IMR-90 (cell line): ENCODE results near the gene NEURL2. TPM values are rescaled to one million over a fixed set of nuclear protein-coding genes. Genes with fewer than 3 reads are reported as not detected.

Experiments
- ATAC-seq: fragments of 200-7000 bp; cut with Tn5 transposase; 2 replicates; pipeline ENCODE4 v1.9.1; 2020; ENCODE audit warnings: low read depth, mild to moderate bottlenecking, moderate library complexity
- BruUV-seq: library from RNA; stranded (reverse); fragments of 400-500 nt; replicated peaks from 2 replicates; lab custom pipeline; 2021; lab: Mats Ljungman, UMichigan
- CTCF ChIA-PET: fragments of 300-600 bp; formaldehyde crosslinking; extraction: SDS; loops from one replicate; lab custom pipeline; 2021; ENCODE audit warnings: antibody characterized with exemption; lab: Yijun Ruan, JAX
- POLR2A ChIA-PET: fragments of 300-600 bp; sonication (Branson Sonifier 250); formaldehyde crosslinking; loops from one replicate; lab custom pipeline; 2022; ENCODE audit warnings: antibody characterized with exemption; ENCODE audit not compliant: unreplicated experiment; lab: Charles Lee
- DNase-seq: peaks from one replicate; pipeline ENCODE4 v3.0.0; 2013
- H2AFZ ChIP-seq: replicated peaks from 2 replicates; pipeline ENCODE3; 2013; ENCODE audit warnings: low read length, mild to moderate bottlenecking; ENCODE audit not compliant: poor library complexity
- H2AK5ac ChIP-seq: 2 replicates; pipeline ENCODE4 v1.6.1; 2013; ENCODE audit warnings: low read depth, low read length, inconsistent platforms
- H2AK9ac ChIP-seq: replicated peaks from 2 replicates; pipeline ENCODE3; 2013; ENCODE audit warnings: mild to moderate bottlenecking, low read depth, low read length, moderate library complexity; ENCODE audit not compliant: poor library complexity
- H2BK120ac ChIP-seq: 2 replicates; pipeline ENCODE4 v1.6.1; 2013; ENCODE audit warnings: low read depth, low read length, inconsistent platforms
- H2BK15ac ChIP-seq: 3 replicates; pipeline ENCODE4 v1.6.1; 2013; ENCODE audit warnings: low read depth, low read length, inconsistent platforms
- H2BK20ac ChIP-seq: 2 replicates; pipeline ENCODE4 v1.6.1; 2013; ENCODE audit warnings: low read depth, mild to moderate bottlenecking, inconsistent platforms, low read length, moderate library complexity
- H2BK5ac ChIP-seq: 2 replicates; pipeline ENCODE4 v1.6.1; 2013; ENCODE audit warnings: mild to moderate bottlenecking, low read depth, low read length, inconsistent platforms; ENCODE audit not compliant: poor library complexity, severe bottlenecking
- H3K14ac ChIP-seq: replicated peaks from 2 replicates; pipeline ENCODE4 v1.6.1; 2013; ENCODE audit warnings: low read depth, low read length, inconsistent platforms
- H3K18ac ChIP-seq: 2 replicates; pipeline ENCODE4 v1.6.1; 2013; ENCODE audit warnings: low read depth, low read length, control low read depth
- H3K23ac ChIP-seq: 2 replicates; pipeline ENCODE4 v1.6.1; 2013; ENCODE audit warnings: low read depth, low read length, inconsistent platforms
- H3K27ac ChIP-seq: 2 replicates; pipeline ENCODE4 v1.5.1; 2013; ENCODE audit warnings: mild to moderate bottlenecking, control low read depth, low read length; ENCODE audit not compliant: insufficient read depth
- H3K27me3 ChIP-seq: 2 replicates; pipeline ENCODE4 v1.6.1; 2013; ENCODE audit warnings: low read length; ENCODE audit not compliant: control insufficient read depth, insufficient read depth
- H3K36me3 ChIP-seq: 2 replicates; pipeline ENCODE4 v1.6.1; 2013; ENCODE audit warnings: low read length, mixed read lengths; ENCODE audit not compliant: control insufficient read depth, insufficient read depth
- H3K4ac ChIP-seq: 2 replicates; pipeline ENCODE4 v1.6.1; 2013; ENCODE audit warnings: low read depth, low read length, inconsistent platforms
- H3K4me1 ChIP-seq: 2 replicates; pipeline ENCODE4 v1.6.1; 2013; ENCODE audit warnings: low read length, mixed read lengths; ENCODE audit not compliant: control insufficient read depth, insufficient read depth
- H3K4me2 ChIP-seq: 2 replicates; pipeline ENCODE4 v1.6.1; 2013; ENCODE audit warnings: low read depth, mild to moderate bottlenecking, control low read depth, low read length, moderate library complexity
- H3K4me3 ChIP-seq: 2 replicates; pipeline ENCODE4 v1.5.1; 2013; ENCODE audit warnings: low read depth, mild to moderate bottlenecking, control low read depth, low read length, moderate library complexity; ENCODE audit not compliant: insufficient read depth
- H3K56ac ChIP-seq: 2 replicates; pipeline ENCODE4 v1.6.1; 2013; ENCODE audit warnings: low read length, inconsistent platforms; ENCODE audit not compliant: insufficient read depth; ENCODE audit errors: extremely low read depth
- H3K79me1 ChIP-seq, 2 experiments: 2 replicates each; pipeline ENCODE4 v1.6.1; 2013; ENCODE audit warnings: low read length in 2 of 2, inconsistent platforms in 1 of 2, low read depth in 1 of 2
- H3K9ac ChIP-seq: 2 replicates; pipeline ENCODE4 v1.6.1; 2013; ENCODE audit warnings: low read depth, low read length, control low read depth
- H3K9me1 ChIP-seq: 2 replicates; pipeline ENCODE4 v1.6.1; 2013; ENCODE audit warnings: low read length, inconsistent platforms; ENCODE audit not compliant: insufficient read depth
- H3K9me3 ChIP-seq: 2 replicates; pipeline ENCODE4 v1.6.1; 2013; ENCODE audit warnings: low read length; ENCODE audit not compliant: control insufficient read depth, insufficient read depth
- H4K20me1 ChIP-seq: 2 replicates; pipeline ENCODE4 v1.6.1; 2013; ENCODE audit warnings: low read length, inconsistent platforms; ENCODE audit not compliant: insufficient read depth
- H4K5ac ChIP-seq: 2 replicates; pipeline ENCODE4 v1.6.1; 2013; ENCODE audit warnings: mild to moderate bottlenecking, low read depth, low read length, control low read depth
- H4K8ac ChIP-seq, 2 experiments: 2 replicates each; pipeline ENCODE4 v1.6.1; 2013; ENCODE audit warnings: low read depth in 2 of 2, low read length in 2 of 2, control low read depth in 1 of 2, inconsistent platforms in 1 of 2
- H4K91ac ChIP-seq: 2 replicates; pipeline ENCODE4 v1.6.1; 2013; ENCODE audit warnings: low read depth, low read length, inconsistent platforms; ENCODE audit not compliant: insufficient read depth
- BHLHE40 ChIP-seq: fragments of 150-350 bp; IDR thresholded peaks from 2 replicates; pipeline ENCODE4 v1.6.1; 2016; ENCODE audit warnings: mild to moderate bottlenecking, low read depth, low read length
- CEBPB ChIP-seq: IDR thresholded peaks from 2 replicates; pipeline ENCODE4 v1.6.1; 2012; ENCODE audit warnings: low read depth, low read length, improper control_type of control experiment
- CHD1 ChIP-seq: IDR thresholded peaks from 2 replicates; pipeline ENCODE4 v1.6.1; 2012; ENCODE audit warnings: low read depth, low read length, improper control_type of control experiment
- CTCF ChIP-seq: conservative IDR thresholded peaks from 2 replicates; pipeline ENCODE4 v1.5.1; 2012; ENCODE audit warnings: mild to moderate bottlenecking, low read depth, low read length, improper control_type of control experiment
- ELK1 ChIP-seq: fragments of 150-350 bp; IDR thresholded peaks from 2 replicates; pipeline ENCODE4 v1.6.1; 2016; ENCODE audit warnings: low read depth, mild to moderate bottlenecking, low read length, moderate library complexity, borderline replicate concordance
- FOS ChIP-seq: fragments of 150-350 bp; IDR thresholded peaks from 2 replicates; pipeline ENCODE4 v1.6.1; 2016; ENCODE audit warnings: low read depth, low read length
- MAFK ChIP-seq: IDR thresholded peaks from 2 replicates; pipeline ENCODE4 v1.6.1; 2012; ENCODE audit warnings: low read depth, low read length, improper control_type of control experiment
- MAZ ChIP-seq: IDR thresholded peaks from 2 replicates; pipeline ENCODE4 v1.6.1; 2012; ENCODE audit warnings: low read depth, mild to moderate bottlenecking, low read length, improper control_type of control experiment, moderate library complexity, borderline replicate concordance
- MXI1 ChIP-seq: IDR thresholded peaks from 2 replicates; pipeline ENCODE4 v1.6.1; 2012; ENCODE audit warnings: low read depth, mild to moderate bottlenecking, low read length, moderate library complexity, borderline replicate concordance
- NFE2L2 ChIP-seq: fragments of 150-350 bp; IDR thresholded peaks from 2 replicates; pipeline ENCODE4 v1.6.1; 2016; ENCODE audit warnings: low read depth, mild to moderate bottlenecking, low read length
- POLR2A ChIP-seq: IDR thresholded peaks from 2 replicates; pipeline ENCODE4 v1.6.1; 2012; ENCODE audit warnings: mild to moderate bottlenecking, low read depth, low read length
- RAD21 ChIP-seq: IDR thresholded peaks from 2 replicates; pipeline ENCODE4 v1.6.1; 2012; ENCODE audit warnings: low read length, improper control_type of control experiment
- RCOR1 ChIP-seq: IDR thresholded peaks from 2 replicates; pipeline ENCODE4 v1.6.1; 2012; ENCODE audit warnings: mild to moderate bottlenecking, low read length, improper control_type of control experiment; ENCODE audit not compliant: insufficient replicate concordance
- RFX5 ChIP-seq: IDR thresholded peaks from 2 replicates; pipeline ENCODE4 v1.8.0; 2012; ENCODE audit warnings: low read depth, mild to moderate bottlenecking, low read length, moderate library complexity
- SMC3 ChIP-seq: fragments of 150-350 bp; IDR thresholded peaks from 2 replicates; pipeline ENCODE4 v1.6.1; 2016; ENCODE audit warnings: low read depth, mild to moderate bottlenecking, antibody characterized with exemption, low read length, moderate library complexity
- WGBS, 2 experiments: methylation state at CpG; one replicate each; pipeline versions ENCODE4 v1.1.5 to v1.1.7; 2013; ENCODE audit warnings: missing lambda C conversion rate in 2 of 2; ENCODE audit not compliant: insufficient read length in 1 of 2; ENCODE audit errors: extremely low coverage in 2 of 2; 5-methylcytosine and 5-hydroxymethylcytosine counted together
- dilution Hi-C: fragments of 300-500 bp; cut with HindIII; formaldehyde crosslinking; loops from one replicate; pipeline ENCODE4 v1.14.3; 2018; ENCODE audit warnings: low sequenced_read_pairs; ENCODE audit not compliant: unreplicated experiment
- in situ Hi-C: fragments of 300-500 bp; cut with MboI; formaldehyde crosslinking; loops from 3 replicates; pipeline ENCODE4 v1.14.3; 2019; ENCODE audit warnings: low sequenced_read_pairs, inconsistent platforms, mixed read lengths
- intact Hi-C: fragments of 100-400 bp; cut with micrococcal nuclease; formaldehyde crosslinking; loops from 2 replicates; pipeline ENCODE4 v1.10.0; 2022
- polyA plus RNA-seq, 3 experiments: library from polyadenylated mRNA; depleted of rRNA; stranded (reverse); fragments of >200 nt; gene quantifications; 2 replicates each; pipeline ENCODE4 v1.2.3, GENCODE V29; 2012; ENCODE audit warnings: low replicate concordance in 1 of 3
- total RNA-seq: library from RNA; depleted of rRNA; stranded (reverse); fragments of >200 nt; gene quantifications from 2 replicates; pipeline ENCODE4 v1.2.3, GENCODE V29; 2012
- TF ChIP-seq, protein P1 (sequence below): fragments of 150-350 bp; IDR thresholded peaks from 2 replicates; pipeline ENCODE4 v1.6.1; 2017; ENCODE audit warnings: mild to moderate bottlenecking, antibody characterized with exemption, low read length, low read depth

Gene NEURL2
- total and polyA plus RNA-seq, 2 of the 4 experiments (the other 2 are of a cell fraction), result 1.1 to 2.5 TPM

DNA sequence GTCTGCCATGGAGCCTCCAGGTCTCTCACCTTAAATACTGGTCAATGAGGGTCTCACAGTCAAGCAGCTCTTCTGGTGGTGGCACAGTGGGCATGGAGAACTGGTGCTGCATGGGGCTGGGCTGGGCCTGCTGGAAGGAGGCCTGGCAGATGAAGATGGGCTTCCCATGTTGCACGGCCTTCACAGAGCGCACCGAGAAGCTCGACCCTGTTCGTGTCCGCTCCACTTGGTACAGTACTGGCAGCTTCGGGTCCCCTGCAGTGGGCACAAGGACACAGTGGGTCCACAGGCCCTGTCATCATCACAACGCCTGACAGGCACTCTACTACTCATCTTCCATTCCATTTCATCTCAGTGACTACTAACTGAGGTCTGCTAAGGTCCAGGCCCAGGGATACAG, 42.6 kb downstream of the NEURL2 start:
- CTCF ChIA-PET, result no interaction called here
- no TSS peak for BruUV-seq
- no peak overlapping the region for H2BK120ac ChIP-seq
- H3K9me3 ChIP-seq, result no peaks in the 10 kb centered on the region
- no peak overlapping the region for H4K91ac ChIP-seq
- H2BK20ac ChIP-seq, result no peak overlapping the region
- no peak overlapping the region for H2AFZ ChIP-seq
- no peak overlapping the region for H3K14ac ChIP-seq
- no peak overlapping the region for H3K4me2 ChIP-seq
- no peak overlapping the region for H3K56ac ChIP-seq
- intact Hi-C loops (no loop called here), dilution Hi-C loops (no loop called here), in situ Hi-C loops (no loop called here)
- no peak overlapping the region for H3K9ac ChIP-seq
- H4K8ac ChIP-seq, result no peak overlapping the region
- H2AK9ac ChIP-seq, result no peak overlapping the region
- H4K20me1 ChIP-seq, result peaks cover 10% of the 10 kb centered on the region
- POLR2A ChIA-PET, result no interaction called here
- H2AK5ac ChIP-seq, result no peak overlapping the region
- no peak overlapping the region for H3K4me3 ChIP-seq
- TF ChIP-seq CEBPB (no peak), MXI1 (no peak), RAD21 (no peak), MAZ (no peak), NFE2L2 (no peak), RCOR1 (no peak), SMC3 (no peak), FOS (no peak), BHLHE40 (no peak), ELK1 (no peak), POLR2A (no peak), CTCF (no peak), RFX5 (no peak), MAFK (no peak), CHD1 (no peak)
- TF ChIP-seq, protein P1, sequence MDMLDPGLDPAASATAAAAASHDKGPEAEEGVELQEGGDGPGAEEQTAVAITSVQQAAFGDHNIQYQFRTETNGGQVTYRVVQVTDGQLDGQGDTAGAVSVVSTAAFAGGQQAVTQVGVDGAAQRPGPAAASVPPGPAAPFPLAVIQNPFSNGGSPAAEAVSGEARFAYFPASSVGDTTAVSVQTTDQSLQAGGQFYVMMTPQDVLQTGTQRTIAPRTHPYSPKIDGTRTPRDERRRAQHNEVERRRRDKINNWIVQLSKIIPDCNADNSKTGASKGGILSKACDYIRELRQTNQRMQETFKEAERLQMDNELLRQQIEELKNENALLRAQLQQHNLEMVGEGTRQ, result no peak
- no peaks in the 10 kb centered on the region for H3K27me3 ChIP-seq
- no peak overlapping the region for H4K5ac ChIP-seq
- no peak overlapping the region for H2BK5ac ChIP-seq
- H3K23ac ChIP-seq, result no peak overlapping the region
- H3K18ac ChIP-seq, result no peak overlapping the region
- WGBS, 2 experiments, result 88% methylated on average over 7 of the region's 8 CpGs; no CpG with 5 or more reads in 1 of the 2 experiments
- H3K79me1 ChIP-seq, result peaks cover 13 to 47% of the 10 kb centered on the region in 2 experiments
- no peak overlapping the region for H3K27ac ChIP-seq
- ATAC-seq (no peak), DNase-seq (no peak)
- H3K36me3 ChIP-seq, result peaks cover 45% of the 10 kb centered on the region
- H3K4me1 ChIP-seq, result no peaks in the 10 kb centered on the region
- H3K9me1 ChIP-seq, result peaks cover 17% of the 10 kb centered on the region
- no peak overlapping the region for H3K4ac ChIP-seq
- H2BK15ac ChIP-seq, result no peak overlapping the region
